ENCODE measurements around the gene DNAH10. TPM values are rescaled to one million over a fixed set of nuclear protein-coding genes. Genes with fewer than 3 reads are reported as not detected.

The DNAH10 gene
- total RNA-seq, 1 experiment from 2014 or later: 0.39 TPM

DNA sequence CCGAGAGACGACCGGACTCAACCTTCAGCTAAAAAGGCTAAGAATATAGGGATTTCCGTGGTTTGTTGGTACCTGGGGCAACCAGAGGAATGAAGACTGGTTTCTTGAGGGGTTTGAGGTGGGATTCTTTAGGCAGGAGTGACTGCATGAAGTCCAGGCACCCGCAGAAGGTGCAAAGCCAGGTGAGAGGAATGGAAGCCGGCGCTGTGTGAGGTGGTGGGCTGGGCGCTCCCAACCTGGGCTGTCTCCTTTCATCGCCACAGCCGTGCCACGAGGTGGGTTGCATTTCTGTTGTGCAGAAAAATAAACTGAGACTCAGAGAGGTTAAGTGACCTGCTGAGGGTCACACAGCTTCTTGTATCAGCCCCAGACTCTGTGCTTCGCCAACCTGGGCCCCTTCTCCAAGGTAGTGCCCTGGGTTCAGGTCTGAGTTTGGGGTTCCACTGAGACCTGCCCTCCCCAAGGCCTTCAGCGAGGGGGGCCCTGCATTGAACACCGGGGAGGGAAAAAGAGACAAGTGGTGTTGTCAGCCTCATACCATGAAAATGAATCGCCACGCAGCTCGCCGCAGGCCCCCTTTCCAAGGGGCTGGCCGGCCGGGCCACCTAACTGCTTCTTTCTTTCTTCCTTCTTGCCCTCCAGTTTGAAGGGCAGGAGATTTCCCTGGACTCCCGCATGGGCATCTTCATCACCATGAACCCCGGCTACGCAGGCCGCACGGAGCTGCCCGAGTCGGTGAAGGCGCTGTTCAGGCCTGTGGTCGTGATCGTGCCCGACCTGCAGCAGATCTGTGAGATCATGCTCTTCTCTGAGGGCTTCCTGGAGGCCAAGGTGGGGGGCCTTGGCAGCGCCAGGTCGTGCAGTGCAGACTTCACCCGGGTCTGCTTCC is 88.4 kb downstream of the DNAH10 start:
- intact Hi-C loops (cut with micrococcal nuclease; ENCODE audit: unreplicated experiment) (no loop called here), in situ Hi-C loops (cut with HindIII; ENCODE audit: low pct_unique_long_range_greater_than_20kb, low sequenced_read_pairs) (no loop called here)
- DNase-seq (ENCODE audit: low read depth, low spot score) (no peak), ATAC-seq (no peak)
- ChIA-PET CTCF (interaction anchor here (0.6 kb wide), 1 partner anchor 112 kb away, joined by 4 read pairs; no protein-coding TSS in a partner anchor), POLR2A (no interaction called here)
- no peaks in the 10 kb centered on the region; the same call in 1 of the 2 replicates for H3K27me3 ChIP-seq (ENCODE audit: control insufficient read depth, insufficient read depth, low read length)
- no peak overlapping the region for H3K27ac ChIP-seq (ENCODE audit: low read length)
- H3K4me1 ChIP-seq (ENCODE audit: control insufficient read depth, insufficient read depth, low read length): no peaks in the 10 kb centered on the region
- no peaks in the 10 kb centered on the region for H3K36me3 ChIP-seq (ENCODE audit: control insufficient read depth, insufficient read depth, low read length)
- BruUV-seq (replicated peaks): no TSS peak
- no peak overlapping the region for H3K4me3 ChIP-seq (ENCODE audit: low read depth in 2 of 2, low read length in 2 of 2)
- TF ChIP-seq, protein P1, sequence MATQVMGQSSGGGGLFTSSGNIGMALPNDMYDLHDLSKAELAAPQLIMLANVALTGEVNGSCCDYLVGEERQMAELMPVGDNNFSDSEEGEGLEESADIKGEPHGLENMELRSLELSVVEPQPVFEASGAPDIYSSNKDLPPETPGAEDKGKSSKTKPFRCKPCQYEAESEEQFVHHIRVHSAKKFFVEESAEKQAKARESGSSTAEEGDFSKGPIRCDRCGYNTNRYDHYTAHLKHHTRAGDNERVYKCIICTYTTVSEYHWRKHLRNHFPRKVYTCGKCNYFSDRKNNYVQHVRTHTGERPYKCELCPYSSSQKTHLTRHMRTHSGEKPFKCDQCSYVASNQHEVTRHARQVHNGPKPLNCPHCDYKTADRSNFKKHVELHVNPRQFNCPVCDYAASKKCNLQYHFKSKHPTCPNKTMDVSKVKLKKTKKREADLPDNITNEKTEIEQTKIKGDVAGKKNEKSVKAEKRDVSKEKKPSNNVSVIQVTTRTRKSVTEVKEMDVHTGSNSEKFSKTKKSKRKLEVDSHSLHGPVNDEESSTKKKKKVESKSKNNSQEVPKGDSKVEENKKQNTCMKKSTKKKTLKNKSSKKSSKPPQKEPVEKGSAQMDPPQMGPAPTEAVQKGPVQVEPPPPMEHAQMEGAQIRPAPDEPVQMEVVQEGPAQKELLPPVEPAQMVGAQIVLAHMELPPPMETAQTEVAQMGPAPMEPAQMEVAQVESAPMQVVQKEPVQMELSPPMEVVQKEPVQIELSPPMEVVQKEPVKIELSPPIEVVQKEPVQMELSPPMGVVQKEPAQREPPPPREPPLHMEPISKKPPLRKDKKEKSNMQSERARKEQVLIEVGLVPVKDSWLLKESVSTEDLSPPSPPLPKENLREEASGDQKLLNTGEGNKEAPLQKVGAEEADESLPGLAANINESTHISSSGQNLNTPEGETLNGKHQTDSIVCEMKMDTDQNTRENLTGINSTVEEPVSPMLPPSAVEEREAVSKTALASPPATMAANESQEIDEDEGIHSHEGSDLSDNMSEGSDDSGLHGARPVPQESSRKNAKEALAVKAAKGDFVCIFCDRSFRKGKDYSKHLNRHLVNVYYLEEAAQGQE (IDR thresholded peaks at IDR 0.05; ENCODE audit: insufficient read depth in 1 of 2, low read depth in 2 of 2, low read length in 1 of 2): no peak
- TF ChIP-seq POLR2AphosphoS5 (IDR thresholded peaks at IDR 0.05; ENCODE audit: low read depth, low read length): no peak
- no peak for TF ChIP-seq TCF7L2 (IDR thresholded peaks at IDR 0.05; ENCODE audit: low read depth, low read length)
- TF ChIP-seq, protein P2, sequence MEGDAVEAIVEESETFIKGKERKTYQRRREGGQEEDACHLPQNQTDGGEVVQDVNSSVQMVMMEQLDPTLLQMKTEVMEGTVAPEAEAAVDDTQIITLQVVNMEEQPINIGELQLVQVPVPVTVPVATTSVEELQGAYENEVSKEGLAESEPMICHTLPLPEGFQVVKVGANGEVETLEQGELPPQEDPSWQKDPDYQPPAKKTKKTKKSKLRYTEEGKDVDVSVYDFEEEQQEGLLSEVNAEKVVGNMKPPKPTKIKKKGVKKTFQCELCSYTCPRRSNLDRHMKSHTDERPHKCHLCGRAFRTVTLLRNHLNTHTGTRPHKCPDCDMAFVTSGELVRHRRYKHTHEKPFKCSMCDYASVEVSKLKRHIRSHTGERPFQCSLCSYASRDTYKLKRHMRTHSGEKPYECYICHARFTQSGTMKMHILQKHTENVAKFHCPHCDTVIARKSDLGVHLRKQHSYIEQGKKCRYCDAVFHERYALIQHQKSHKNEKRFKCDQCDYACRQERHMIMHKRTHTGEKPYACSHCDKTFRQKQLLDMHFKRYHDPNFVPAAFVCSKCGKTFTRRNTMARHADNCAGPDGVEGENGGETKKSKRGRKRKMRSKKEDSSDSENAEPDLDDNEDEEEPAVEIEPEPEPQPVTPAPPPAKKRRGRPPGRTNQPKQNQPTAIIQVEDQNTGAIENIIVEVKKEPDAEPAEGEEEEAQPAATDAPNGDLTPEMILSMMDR (IDR thresholded peaks at IDR 0.05): no peak
- no peak for TF ChIP-seq SIN3A (IDR thresholded peaks at IDR 0.05; ENCODE audit: borderline replicate concordance, insufficient read depth, low read depth, low read length)
- no peaks in the 10 kb centered on the region for H3K9me3 ChIP-seq (ENCODE audit: control insufficient read depth, insufficient read depth, low read depth, low read length)

DNA sequence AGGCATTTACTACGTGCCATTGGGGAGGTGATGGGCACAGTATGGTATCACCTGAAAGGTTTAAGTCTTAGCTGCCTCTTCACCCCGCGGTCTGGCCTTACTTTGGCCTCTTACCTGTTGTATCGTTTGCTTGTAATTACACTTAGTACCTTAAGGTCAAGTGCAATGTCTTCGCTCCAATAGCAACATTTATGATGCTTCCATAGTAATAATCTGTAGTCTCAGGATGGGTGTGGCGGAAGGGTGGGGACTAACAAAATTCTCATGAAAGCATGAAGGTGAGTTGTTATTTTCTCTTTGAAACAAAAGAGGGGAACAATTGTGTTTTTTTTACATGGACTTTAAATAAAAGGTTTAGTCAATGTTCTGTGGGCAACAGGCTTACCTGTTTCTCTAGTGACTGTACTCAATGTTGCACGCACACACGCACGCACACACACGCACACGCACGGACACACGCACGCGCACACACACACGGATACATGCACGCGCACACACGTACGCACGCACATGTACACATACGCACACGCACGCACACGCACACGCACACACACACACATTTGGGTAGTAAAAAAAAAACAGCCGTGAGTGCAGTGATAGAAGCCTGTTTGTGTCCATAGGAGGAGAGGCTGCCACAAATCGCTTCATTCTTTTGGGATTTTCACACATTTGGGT is 91.4 kb downstream of the DNAH10 start:
- BruUV-seq (replicated peaks): no TSS peak
- no peak for ATAC-seq
- intact Hi-C loops (cut with micrococcal nuclease; ENCODE audit: unreplicated experiment): no loop called here
- in situ Hi-C loops (cut with HindIII; ENCODE audit: low pct_unique_long_range_greater_than_20kb, low sequenced_read_pairs): no loop called here
- Histone ChIP-seq H3K27ac (ENCODE audit: low read length) (no peak overlapping the region), H3K36me3 (ENCODE audit: control insufficient read depth, insufficient read depth, low read length) (no peaks in the 10 kb centered on the region), H3K9me3 (ENCODE audit: control insufficient read depth, insufficient read depth, low read depth, low read length) (no peaks in the 10 kb centered on the region), H3K4me3 (ENCODE audit: low read depth in 2 of 2, low read length in 2 of 2) (no peak overlapping the region), H3K4me1 (ENCODE audit: control insufficient read depth, insufficient read depth, low read length) (no peaks in the 10 kb centered on the region), H3K27me3 (ENCODE audit: control insufficient read depth, insufficient read depth, low read length) (no peaks in the 10 kb centered on the region; the same call in 1 of the 2 replicates)
- CTCF ChIA-PET: no interaction called here
- no peak for TF ChIP-seq SIN3A (IDR thresholded peaks at IDR 0.05; ENCODE audit: borderline replicate concordance, insufficient read depth, low read depth, low read length)
- TF ChIP-seq, protein P2 (IDR thresholded peaks at IDR 0.05): no peak
- no peak for DNase-seq (ENCODE audit: low read depth, low spot score)
- POLR2A ChIA-PET: interaction anchor here (0.6 kb wide), 1 partner anchor 131 kb away, joined by 6 read pairs; no protein-coding TSS in a partner anchor
